Glomerular endothelial cell (primary cell): ENCODE measurements around the gene CEP72. TPM values are rescaled to one million over a fixed set of nuclear protein-coding genes. Genes with fewer than 3 reads are reported as not detected.

Experiments
- DNase-seq: peaks from one replicate; pipeline ENCODE4 v3.0.0-alpha.2; 2011; ENCODE audit warnings: low read depth, low spot score; ENCODE audit errors: extremely low read depth
- total RNA-seq: library from RNA; depleted of rRNA; stranded (reverse); fragments of >200 nt; gene quantifications from 2 replicates; pipeline ENCODE4 v1.2.3, GENCODE V29; 2015

The CEP72 gene
- total RNA-seq, 1 donor from 2014 or later: 3.3 TPM

- no peak for DNase-seq
Observed at GRCh38 chr5:634191-634590, 22.1 kb downstream of the CEP72 start.

GRCh38 chr5:635306-636055 is 23.3 kb downstream of the CEP72 start:
- no peak for DNase-seq

- no peak for DNase-seq
Observed at GRCh38 chr5:636951-637350, 24.8 kb downstream of the CEP72 start.

GRCh38 chr5:637581-638450 is 25.7 kb downstream of the CEP72 start:
- no peak for DNase-seq

GRCh38 chr5:638501-639252 is 26.5 kb downstream of the CEP72 start:
- no peak for DNase-seq

- no peak for DNase-seq
Observed at GRCh38 chr5:639253-639530, 27.1 kb downstream of the CEP72 start.

GRCh38 chr5:639584-640213 is 27.6 kb downstream of the CEP72 start:
- no peak for DNase-seq

- no peak for DNase-seq
Observed at GRCh38 chr5:640461-641330, 28.6 kb downstream of the CEP72 start.

GRCh38 chr5:641331-641765 is 29.2 kb downstream of the CEP72 start:
- no peak for DNase-seq

GRCh38 chr5:642481-642880 is 30.3 kb downstream of the CEP72 start:
- DNase-seq: no peak

- no peak for DNase-seq
Observed at GRCh38 chr5:643351-643801, 31.2 kb downstream of the CEP72 start.

GRCh38 chr5:643811-644271 is 31.7 kb downstream of the CEP72 start:
- no peak for DNase-seq

- no peak for DNase-seq
Observed at GRCh38 chr5:644509-644908, 32.4 kb downstream of the CEP72 start.

- DNase-seq: no peak
Observed at GRCh38 chr5:644971-645370, 32.8 kb downstream of the CEP72 start.

- no peak for DNase-seq
Observed at GRCh38 chr5:645421-645820, 33.3 kb downstream of the CEP72 start.

GRCh38 chr5:646396-647201 is 34.5 kb downstream of the CEP72 start:
- no peak for DNase-seq

GRCh38 chr5:647311-647710 is 35.2 kb downstream of the CEP72 start:
- DNase-seq: no peak

GRCh38 chr5:647727-648126 is 35.6 kb downstream of the CEP72 start:
- no peak for DNase-seq
